Testis (tissue), 2 donors: Measurements from ENCODE around the gene VPS37C.
"Not testable (repeated sequence)": the region's sequence is repeated elsewhere in the genome, so short reads cannot be mapped to it uniquely, and the experiment has no call there.

ENCODE experiments used
- POLR2A ChIP-seq: fragments of 450-650 bp; IDR thresholded peaks from one replicate; pipeline ENCODE4 v1.6.1; 2017; ENCODE audit warnings: antibody characterized with exemption, mild to moderate bottlenecking, moderate library complexity
- TF ChIP-seq, protein P1 (sequence below), 3 experiments: fragments of 450-650 bp in 2 of 3; fragments of 200-600 bp in 1 of 3; sonication (generic) in 1 of 3; IDR thresholded peaks; one replicate each; pipeline ENCODE4 v1.5.1; 2016 to 2019; ENCODE audit warnings: antibody characterized with exemption in 3 of 3, mild to moderate bottlenecking in 2 of 3, moderate library complexity in 1 of 3

DNA sequence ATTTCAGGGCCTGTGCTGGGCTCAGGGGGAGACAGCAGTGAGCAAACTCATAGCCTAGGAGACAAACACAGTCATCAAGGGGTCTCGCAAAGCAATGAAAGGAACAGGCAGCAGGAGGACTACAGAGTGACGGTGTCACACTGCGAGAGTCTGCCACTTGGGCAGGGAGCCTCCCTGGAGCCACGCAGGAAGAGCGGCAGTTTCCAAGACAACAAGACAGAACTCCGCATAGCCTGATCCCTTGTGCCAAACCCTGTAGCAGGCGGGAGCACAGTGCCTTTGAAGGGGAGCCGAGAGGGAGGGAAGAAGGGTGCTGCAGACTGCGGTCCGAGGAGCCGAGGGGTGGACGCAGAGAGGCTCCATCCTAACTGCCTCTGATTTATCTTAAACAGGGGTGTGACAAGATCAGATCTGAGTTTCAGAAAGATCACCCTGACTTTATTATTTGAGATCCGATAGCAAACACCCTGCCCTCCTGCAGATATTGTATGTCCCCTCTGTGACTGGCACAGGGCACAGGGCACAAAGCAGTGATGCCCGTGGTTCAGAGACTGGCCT lies 43.4 kb upstream of the VPS37C start:
- TF ChIP-seq, protein P1, sequence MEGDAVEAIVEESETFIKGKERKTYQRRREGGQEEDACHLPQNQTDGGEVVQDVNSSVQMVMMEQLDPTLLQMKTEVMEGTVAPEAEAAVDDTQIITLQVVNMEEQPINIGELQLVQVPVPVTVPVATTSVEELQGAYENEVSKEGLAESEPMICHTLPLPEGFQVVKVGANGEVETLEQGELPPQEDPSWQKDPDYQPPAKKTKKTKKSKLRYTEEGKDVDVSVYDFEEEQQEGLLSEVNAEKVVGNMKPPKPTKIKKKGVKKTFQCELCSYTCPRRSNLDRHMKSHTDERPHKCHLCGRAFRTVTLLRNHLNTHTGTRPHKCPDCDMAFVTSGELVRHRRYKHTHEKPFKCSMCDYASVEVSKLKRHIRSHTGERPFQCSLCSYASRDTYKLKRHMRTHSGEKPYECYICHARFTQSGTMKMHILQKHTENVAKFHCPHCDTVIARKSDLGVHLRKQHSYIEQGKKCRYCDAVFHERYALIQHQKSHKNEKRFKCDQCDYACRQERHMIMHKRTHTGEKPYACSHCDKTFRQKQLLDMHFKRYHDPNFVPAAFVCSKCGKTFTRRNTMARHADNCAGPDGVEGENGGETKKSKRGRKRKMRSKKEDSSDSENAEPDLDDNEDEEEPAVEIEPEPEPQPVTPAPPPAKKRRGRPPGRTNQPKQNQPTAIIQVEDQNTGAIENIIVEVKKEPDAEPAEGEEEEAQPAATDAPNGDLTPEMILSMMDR (IDR thresholded peaks at IDR 0.05) = not testable (repeated sequence)
- not testable (repeated sequence) for TF ChIP-seq POLR2A
